SKM-1 treated with dmso at 0.1 percent for 144 hours (cell line): ENCODE data around the gene SLC8A1.
A peak's percentile ranks its signal among the peaks of the same experiment; 100 is the strongest.

Experiments
- DNase-seq: peaks from one replicate; lab custom pipeline; 2025; ENCODE audit not compliant: unreplicated experiment; lab: John Stamatoyannopoulos, UW

SLC8A1 gene

GRCh38 chr2:40166006-40166405 is 285.9 kb downstream of the SLC8A1 start:
- no peak for DNase-seq

GRCh38 chr2:40165509-40165844 is 286.4 kb downstream of the SLC8A1 start:
- no peak for DNase-seq

- DNase-seq, result no peak
Observed at GRCh38 chr2:40164736-40165508, 287.0 kb downstream of the SLC8A1 start.

- DNase-seq, result no peak
Observed at GRCh38 chr2:40161986-40162385, 289.9 kb downstream of the SLC8A1 start.

GRCh38 chr2:40160751-40161218 is 291.1 kb downstream of the SLC8A1 start:
- no peak for DNase-seq

- DNase-seq, result no peak
Observed at GRCh38 chr2:40159333-40159732, 292.6 kb downstream of the SLC8A1 start.

GRCh38 chr2:40158781-40159180 is 293.1 kb downstream of the SLC8A1 start:
- DNase-seq, result no peak

GRCh38 chr2:40155728-40156127 is 296.2 kb downstream of the SLC8A1 start:
- DNase-seq, result no peak

GRCh38 chr2:40150266-40150665 is 301.6 kb downstream of the SLC8A1 start:
- DNase-seq, result no peak

GRCh38 chr2:40148334-40148733 is 303.6 kb downstream of the SLC8A1 start:
- peak; percentile 86 for DNase-seq

GRCh38 chr2:40147360-40147759 is 304.5 kb downstream of the SLC8A1 start:
- DNase-seq, result no peak

GRCh38 chr2:40144022-40144421 is 307.9 kb downstream of the SLC8A1 start:
- DNase-seq, result no peak

GRCh38 chr2:40138314-40138713 is 313.6 kb downstream of the SLC8A1 start:
- no peak for DNase-seq

GRCh38 chr2:40131081-40131704 is 320.7 kb downstream of the SLC8A1 start:
- DNase-seq, result no peak

GRCh38 chr2:40130251-40130994 is 321.5 kb downstream of the SLC8A1 start:
- DNase-seq, result no peak

- no peak for DNase-seq
Observed at GRCh38 chr2:40129725-40130124, 322.2 kb downstream of the SLC8A1 start.

- DNase-seq, result no peak
Observed at GRCh38 chr2:40128796-40129195, 323.1 kb downstream of the SLC8A1 start.

GRCh38 chr2:40127890-40128557 is 323.9 kb downstream of the SLC8A1 start:
- DNase-seq, result no peak

- no peak for DNase-seq
Observed at GRCh38 chr2:40127146-40127545, 324.7 kb downstream of the SLC8A1 start.

GRCh38 chr2:40126006-40126405 is 325.9 kb downstream of the SLC8A1 start:
- DNase-seq, result no peak

- DNase-seq, result no peak
Observed at GRCh38 chr2:40123746-40124145, 328.1 kb downstream of the SLC8A1 start.
